ENCODE data around the gene POT1. TPM values are rescaled to one million over a fixed set of nuclear protein-coding genes. Genes with fewer than 3 reads are reported as not detected.

POT1 gene
- total RNA-seq, 1 donor = 14.5 TPM

DNA sequence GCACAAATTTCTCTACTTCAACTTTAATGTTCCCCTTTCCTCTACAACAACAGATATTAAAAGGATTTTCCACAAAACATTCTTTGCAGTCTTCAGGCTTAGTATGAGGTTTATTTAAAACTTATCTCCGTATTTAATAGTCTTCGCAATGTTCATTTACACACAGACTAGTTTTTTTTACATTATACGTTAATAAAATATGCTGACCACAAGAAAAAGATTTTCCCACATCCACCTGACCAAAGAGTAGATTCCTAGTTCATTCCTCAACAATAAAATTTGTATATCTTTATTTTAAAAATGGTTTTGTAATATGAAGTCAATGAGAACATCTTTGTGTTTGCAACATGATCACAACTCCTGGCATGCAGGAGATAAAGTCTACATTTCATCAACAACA is 42.4 kb downstream of the POT1 start:
- Histone ChIP-seq H3K27me3 (ENCODE audit: insufficient read depth, low read length) (no peaks in the 10 kb centered on the region), H3K4me1 (ENCODE audit: insufficient read depth, low read length) (no peaks in the 10 kb centered on the region), H3K9me3 (ENCODE audit: low read depth, low read length) (no peaks in the 10 kb centered on the region)

DNA sequence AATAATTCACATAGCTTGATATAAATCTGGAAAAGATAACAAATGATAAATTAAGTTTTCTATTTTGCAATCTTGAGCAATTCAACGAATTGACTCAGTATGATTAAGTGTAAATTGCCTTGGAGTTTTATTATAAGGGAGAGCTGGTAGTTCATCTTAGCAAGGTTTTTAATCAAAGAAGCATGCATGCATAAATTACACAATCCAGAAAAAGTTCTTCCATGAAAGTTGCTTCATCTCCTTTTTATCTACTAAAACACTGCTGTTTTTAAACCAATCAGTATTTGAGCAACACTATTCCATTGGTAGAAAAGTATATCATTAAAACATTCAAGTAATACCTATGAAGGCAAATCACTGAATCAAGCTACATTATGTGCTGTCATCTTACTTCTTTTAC is 47.6 kb downstream of the POT1 start:
- H3K4me1 ChIP-seq (ENCODE audit: insufficient read depth, low read length) = no peaks in the 10 kb centered on the region
- H3K4me3 ChIP-seq (ENCODE audit: low read length) = no peak overlapping the region

More for the DNA sequence above, 42.4 kb downstream of the POT1 start:
- no peak overlapping the region for H3K4me3 ChIP-seq (ENCODE audit: low read length)

DNA sequence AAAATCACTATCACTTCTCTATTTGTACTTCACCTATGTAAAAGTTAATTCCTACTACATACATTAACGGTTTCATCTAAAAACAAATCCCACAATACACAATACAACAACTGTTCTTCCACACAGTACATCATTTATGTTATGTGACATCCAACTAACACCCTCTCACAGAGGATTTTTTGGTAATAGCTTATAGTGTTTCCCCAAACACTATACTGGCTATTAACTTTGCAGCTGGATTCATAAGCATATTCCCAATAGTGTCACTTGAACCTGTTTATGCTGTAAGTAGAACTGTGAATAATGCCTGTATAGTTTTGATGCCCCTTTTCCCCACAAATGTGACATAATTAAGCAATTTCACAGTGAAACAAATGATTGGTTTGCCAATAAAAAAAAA is 49.9 kb downstream of the POT1 start:
- H3K9me3 ChIP-seq (ENCODE audit: low read depth, low read length) = no peaks in the 10 kb centered on the region
- H3K4me3 ChIP-seq (ENCODE audit: low read length) = no peak overlapping the region
- H3K27me3 ChIP-seq (ENCODE audit: insufficient read depth, low read length) = no peaks in the 10 kb centered on the region
- H3K4me1 ChIP-seq (ENCODE audit: insufficient read depth, low read length) = no peaks in the 10 kb centered on the region

More for the DNA sequence above, 47.6 kb downstream of the POT1 start:
- H3K27me3 ChIP-seq (ENCODE audit: insufficient read depth, low read length) = no peaks in the 10 kb centered on the region
- H3K9me3 ChIP-seq (ENCODE audit: low read depth, low read length) = no peaks in the 10 kb centered on the region

DNA sequence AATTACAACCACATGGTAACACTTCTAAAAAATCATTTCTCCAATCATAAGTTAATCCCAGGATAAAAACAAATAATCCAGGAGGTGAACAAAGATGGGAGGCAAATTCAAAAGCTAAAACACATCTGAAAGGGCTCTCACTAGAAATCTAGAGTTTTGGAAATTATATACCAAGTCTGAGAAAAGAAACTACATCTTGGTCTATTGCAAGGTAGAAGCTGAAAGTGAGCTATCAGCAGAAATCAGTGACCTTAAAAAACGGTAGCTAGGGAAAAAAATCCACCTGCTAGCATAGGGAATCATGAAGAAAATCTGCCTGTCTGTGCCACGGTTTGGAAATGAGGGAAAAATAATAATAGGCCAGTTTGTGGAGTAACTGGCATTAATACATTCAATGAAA is 50.5 kb downstream of the POT1 start:
- H3K4me3 ChIP-seq (ENCODE audit: low read length) = no peak overlapping the region
- H3K27me3 ChIP-seq (ENCODE audit: insufficient read depth, low read length) = no peaks in the 10 kb centered on the region
- H3K9me3 ChIP-seq (ENCODE audit: low read depth, low read length) = no peaks in the 10 kb centered on the region
- no peaks in the 10 kb centered on the region for H3K4me1 ChIP-seq (ENCODE audit: insufficient read depth, low read length)

DNA sequence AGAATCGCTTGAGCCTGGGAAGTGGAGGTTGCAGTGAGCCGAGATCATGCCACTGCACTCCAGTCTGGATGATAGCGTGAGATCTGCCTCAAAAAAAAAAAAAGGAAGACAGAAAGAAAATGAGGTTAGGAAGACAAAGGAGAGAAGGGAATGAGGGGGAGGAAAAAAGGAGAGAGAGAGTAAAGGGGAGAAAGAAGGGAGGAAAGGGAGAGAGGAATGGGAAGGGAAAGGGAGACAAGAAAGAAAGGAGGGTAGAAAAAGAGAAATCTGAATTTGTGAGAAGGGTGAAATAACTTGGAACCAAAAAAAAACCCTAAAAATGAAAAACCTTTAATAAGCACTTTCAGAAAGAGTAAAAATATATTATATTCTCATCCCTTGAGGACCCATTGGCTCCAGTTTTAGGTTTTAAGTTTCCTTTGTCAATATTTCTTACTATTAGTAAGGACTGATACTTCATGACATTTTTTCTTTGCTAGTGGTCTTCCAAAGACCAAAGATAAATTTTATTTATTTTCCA is 54.9 kb downstream of the POT1 start:
- H3K27me3 ChIP-seq (ENCODE audit: insufficient read depth, low read length) = no peaks in the 10 kb centered on the region
- H3K9me3 ChIP-seq (ENCODE audit: low read depth, low read length) = no peaks in the 10 kb centered on the region
- no peak overlapping the region for H3K4me3 ChIP-seq (ENCODE audit: low read length)
- no peaks in the 10 kb centered on the region for H3K4me1 ChIP-seq (ENCODE audit: insufficient read depth, low read length)

DNA sequence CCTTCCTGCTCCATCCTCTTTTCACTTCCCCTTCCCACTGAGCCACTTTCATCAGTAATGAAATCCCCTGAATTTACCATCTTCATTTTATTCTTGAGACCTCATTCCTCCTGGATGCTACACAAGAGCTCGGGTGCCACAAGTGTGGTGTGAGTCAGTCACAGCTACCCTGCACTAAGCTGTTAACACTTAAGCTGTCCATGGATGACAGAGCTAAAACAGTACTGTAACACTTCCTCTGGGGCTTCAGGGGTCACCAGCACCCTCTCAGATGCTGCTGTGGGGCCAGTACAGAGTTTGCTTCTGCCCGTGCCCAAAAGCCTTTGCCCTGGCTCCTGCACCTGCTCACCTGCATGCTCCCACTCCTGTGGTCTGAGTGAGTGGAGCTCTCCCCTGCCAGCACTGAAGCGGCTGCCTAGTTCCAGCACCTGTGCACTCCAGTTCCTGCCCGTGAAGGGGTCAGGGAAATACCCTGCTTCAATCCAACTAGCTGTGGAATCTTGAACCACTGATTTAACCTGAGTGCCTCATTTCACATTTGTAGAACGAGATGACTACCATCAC is 71.9 kb downstream of the POT1 start:
- no peak overlapping the region for H3K4me3 ChIP-seq (ENCODE audit: low read length)
- H3K9me3 ChIP-seq (ENCODE audit: low read depth, low read length) = no peaks in the 10 kb centered on the region
- no peaks in the 10 kb centered on the region for H3K27me3 ChIP-seq (ENCODE audit: insufficient read depth, low read length)
- H3K4me1 ChIP-seq (ENCODE audit: insufficient read depth, low read length) = no peaks in the 10 kb centered on the region

DNA sequence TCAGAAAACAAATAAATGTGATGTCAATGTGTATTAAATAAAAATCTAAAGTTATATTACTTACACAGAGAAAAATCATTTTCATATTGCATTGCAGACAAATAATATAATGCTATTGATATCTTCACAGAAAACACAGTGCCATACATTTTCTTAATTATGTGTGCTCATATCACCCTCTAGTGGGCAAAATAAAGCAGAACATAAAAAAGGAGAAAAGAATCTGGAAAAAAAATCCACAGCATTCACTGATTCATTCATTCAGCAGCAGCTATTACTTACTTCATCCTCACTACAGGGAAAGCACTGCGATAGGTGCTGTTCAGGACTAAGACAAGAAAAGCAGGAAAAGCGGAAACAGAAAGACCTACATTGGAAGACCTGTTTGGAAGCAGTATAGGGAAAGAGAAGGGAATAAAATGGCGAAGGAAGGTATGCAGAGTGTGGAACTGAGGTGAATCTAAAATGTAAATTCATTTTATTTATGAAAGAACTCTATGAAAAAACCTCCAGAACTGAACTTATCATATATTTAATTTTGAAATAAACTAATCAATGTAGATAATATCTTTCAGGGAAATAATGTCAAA is 73.2 kb downstream of the POT1 start:
- Histone ChIP-seq H3K4me1 (ENCODE audit: insufficient read depth, low read length) (no peaks in the 10 kb centered on the region), H3K9me3 (ENCODE audit: low read depth, low read length) (no peaks in the 10 kb centered on the region), H3K4me3 (ENCODE audit: low read length) (no peak overlapping the region), H3K27me3 (ENCODE audit: insufficient read depth, low read length) (no peaks in the 10 kb centered on the region)

DNA sequence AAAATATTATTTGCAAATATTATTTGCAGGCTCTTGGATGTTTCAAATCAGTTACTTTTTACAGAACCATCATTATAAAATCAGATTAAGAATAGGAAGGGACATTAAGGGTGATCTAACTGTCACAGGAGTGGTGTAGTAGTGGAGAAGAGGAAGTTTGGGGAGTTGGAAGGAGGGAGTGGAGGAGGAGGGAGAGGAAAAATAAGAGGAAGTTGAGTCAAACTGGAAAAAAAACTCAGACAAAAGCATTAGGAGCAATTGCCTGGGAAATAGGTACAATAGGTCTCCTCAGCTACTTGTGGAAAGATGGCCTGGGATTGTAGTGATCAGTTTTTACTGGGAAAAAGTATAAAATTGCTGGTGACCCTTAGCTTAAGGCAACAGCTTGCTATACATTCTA is 86.3 kb downstream of the POT1 start:
- H3K9me3 ChIP-seq (ENCODE audit: low read depth, low read length) = no peaks in the 10 kb centered on the region
- H3K4me3 ChIP-seq (ENCODE audit: low read length) = no peak overlapping the region

DNA sequence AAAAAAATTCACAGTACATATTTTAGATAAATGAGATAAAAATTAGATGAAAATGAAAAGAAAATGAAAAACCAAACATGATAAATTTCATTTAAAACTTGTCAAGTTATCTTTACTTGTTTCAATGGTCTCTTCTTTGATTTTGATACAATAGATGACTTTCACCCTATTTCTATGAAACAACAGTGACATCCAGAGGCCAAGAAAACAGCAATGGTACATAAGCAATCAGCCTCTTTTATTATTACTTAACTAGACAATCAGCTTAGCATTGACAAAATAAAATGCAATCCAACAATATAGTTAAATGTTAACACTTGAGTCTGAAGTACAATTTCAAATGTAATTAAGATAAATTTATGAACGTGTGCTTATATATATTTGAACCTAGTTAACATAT is 89.2 kb downstream of the POT1 start:
- no peak overlapping the region for H3K4me3 ChIP-seq (ENCODE audit: low read length)
- no peaks in the 10 kb centered on the region for H3K4me1 ChIP-seq (ENCODE audit: insufficient read depth, low read length)
- H3K9me3 ChIP-seq (ENCODE audit: low read depth, low read length) = no peaks in the 10 kb centered on the region
- no peaks in the 10 kb centered on the region for H3K27me3 ChIP-seq (ENCODE audit: insufficient read depth, low read length)

More for the DNA sequence above, 86.3 kb downstream of the POT1 start:
- Histone ChIP-seq H3K4me1 (ENCODE audit: insufficient read depth, low read length) (no peaks in the 10 kb centered on the region), H3K27me3 (ENCODE audit: insufficient read depth, low read length) (no peaks in the 10 kb centered on the region)

DNA sequence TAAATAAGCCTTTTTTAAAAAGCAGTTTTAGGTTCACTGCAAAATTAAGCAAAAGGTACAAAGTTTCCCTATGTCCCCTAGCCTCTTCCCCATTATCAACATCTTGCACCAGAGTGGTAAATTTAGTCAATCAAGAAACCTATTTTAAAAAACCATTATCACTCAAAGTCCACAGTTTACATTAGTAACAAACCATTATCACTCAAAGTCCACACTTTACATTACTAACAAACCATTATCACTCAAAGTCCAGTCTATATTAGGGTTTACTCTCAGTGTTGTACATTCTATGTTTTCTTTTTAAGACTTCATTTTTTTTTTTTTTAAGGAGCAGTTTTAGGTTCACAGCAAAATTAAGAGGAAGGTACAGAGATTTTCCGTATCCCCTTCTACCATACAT is 89.9 kb downstream of the POT1 start:
- no peaks in the 10 kb centered on the region for H3K9me3 ChIP-seq (ENCODE audit: low read depth, low read length)
- H3K4me3 ChIP-seq (ENCODE audit: low read length) = no peak overlapping the region
- no peaks in the 10 kb centered on the region for H3K27me3 ChIP-seq (ENCODE audit: insufficient read depth, low read length)
- H3K4me1 ChIP-seq (ENCODE audit: insufficient read depth, low read length) = no peaks in the 10 kb centered on the region

DNA sequence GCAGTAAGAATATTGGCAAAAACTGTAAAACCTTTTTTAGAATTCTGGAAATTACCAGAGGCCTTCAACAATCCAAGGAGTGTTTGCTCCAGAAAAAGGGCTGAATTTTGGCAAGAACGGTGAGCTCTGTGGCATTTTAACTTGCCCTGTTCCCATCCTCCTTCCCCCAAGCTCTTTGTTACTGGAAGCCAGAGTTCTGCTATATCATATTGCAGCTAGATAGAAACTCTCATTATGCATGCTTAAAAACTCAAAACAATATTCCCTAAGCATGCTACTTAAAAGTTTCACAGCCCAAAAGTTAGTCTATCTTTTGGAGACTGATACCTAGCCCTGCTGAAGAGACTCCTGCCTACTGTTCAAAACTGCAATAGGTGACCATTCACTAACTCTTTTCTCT is 93.5 kb downstream of the POT1 start:
- H3K9me3 ChIP-seq (ENCODE audit: low read depth, low read length) = no peaks in the 10 kb centered on the region
- no peaks in the 10 kb centered on the region for H3K4me1 ChIP-seq (ENCODE audit: insufficient read depth, low read length)
- H3K4me3 ChIP-seq (ENCODE audit: low read length) = no peak overlapping the region
- no peaks in the 10 kb centered on the region for H3K27me3 ChIP-seq (ENCODE audit: insufficient read depth, low read length)

DNA sequence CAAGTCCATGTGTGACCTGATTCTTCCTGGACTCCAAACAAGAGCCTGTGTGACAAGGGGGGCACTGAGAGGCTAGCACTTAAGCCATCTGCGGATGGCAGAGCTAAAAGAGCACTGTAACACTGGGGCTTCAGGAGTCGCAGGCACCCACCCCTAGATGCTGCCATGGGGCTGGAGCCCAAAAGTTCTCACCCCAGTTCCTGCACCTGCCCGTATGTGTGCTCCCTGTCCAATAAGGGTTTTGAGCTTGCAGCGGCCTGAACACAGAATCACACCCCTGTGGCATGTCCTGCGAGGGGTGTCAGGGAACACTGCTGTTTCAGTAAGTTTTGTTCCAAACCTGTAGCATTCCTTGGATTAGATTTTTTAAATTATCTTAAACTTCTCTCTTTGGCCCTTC is 110.8 kb downstream of the POT1 start:
- Histone ChIP-seq H3K4me3 (ENCODE audit: low read length) (no peak overlapping the region), H3K4me1 (ENCODE audit: insufficient read depth, low read length) (no peaks in the 10 kb centered on the region), H3K27me3 (ENCODE audit: insufficient read depth, low read length) (no peaks in the 10 kb centered on the region), H3K9me3 (ENCODE audit: low read depth, low read length) (no peaks in the 10 kb centered on the region)

DNA sequence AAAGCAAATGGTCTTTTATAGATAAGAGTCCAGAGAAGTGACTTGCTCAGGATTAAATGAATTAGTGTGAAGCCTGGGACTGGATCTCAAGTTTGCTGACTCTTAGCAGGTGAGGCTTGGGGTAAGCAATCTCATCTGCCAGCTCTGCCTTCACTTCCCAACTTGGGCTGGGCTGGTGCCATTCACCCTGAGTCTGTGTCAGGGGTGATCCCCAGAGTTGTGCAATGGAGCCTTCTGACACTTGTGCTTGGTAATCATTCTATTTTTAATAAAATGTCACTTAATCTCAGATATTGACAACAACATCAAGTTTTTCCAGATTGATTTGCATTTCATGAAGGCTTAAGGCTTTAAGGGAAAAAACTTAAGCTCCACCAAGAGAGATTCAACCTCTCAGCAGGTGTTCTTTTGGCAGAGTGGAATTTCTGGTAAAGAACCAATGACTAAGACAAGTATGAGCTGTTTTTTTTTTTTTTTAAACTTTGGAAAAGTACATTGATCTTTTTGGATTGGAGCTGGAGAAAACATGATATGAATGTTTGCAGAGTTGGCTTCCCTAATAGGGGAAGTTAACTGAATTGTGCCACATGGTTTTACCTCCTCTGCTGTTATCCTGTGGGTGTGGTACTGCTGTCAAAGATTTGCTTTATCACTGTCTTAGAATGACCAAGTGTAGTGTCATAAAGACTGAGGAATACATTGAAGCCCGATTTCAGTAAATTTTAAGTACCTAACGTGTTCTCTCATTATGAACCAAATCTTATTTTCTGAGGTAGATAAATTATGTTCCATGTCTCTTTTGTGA is 115.4 kb downstream of the POT1 start:
- peaks cover 2% of the 10 kb centered on the region for H3K27me3 ChIP-seq (ENCODE audit: insufficient read depth, low read length)
- no peaks in the 10 kb centered on the region for H3K4me1 ChIP-seq (ENCODE audit: insufficient read depth, low read length)
- no peaks in the 10 kb centered on the region for H3K9me3 ChIP-seq (ENCODE audit: low read depth, low read length)
- no peak overlapping the region for H3K4me3 ChIP-seq (ENCODE audit: low read length)

DNA sequence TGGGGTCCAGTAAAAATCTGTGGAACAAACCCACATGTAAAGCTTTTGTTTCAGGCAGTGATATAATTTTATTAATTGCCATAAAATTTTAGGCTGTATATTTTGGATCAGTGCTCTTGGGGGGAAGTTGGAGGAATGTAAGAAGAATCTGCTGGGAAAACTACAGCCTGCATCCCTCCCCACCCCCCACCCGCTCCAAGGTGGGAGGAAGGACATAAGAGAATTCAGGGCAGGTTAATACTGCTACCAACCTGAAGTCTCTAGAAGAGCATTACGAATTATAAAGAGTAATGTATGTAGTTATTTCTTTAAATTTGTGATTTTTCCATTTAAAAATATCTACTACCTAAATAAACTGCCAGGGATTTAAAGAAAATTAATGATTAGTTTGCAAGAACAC is 116.9 kb downstream of the POT1 start:
- no peaks in the 10 kb centered on the region for H3K9me3 ChIP-seq (ENCODE audit: low read depth, low read length)
- H3K27me3 ChIP-seq (ENCODE audit: insufficient read depth, low read length) = peaks cover 2% of the 10 kb centered on the region
- H3K4me3 ChIP-seq (ENCODE audit: low read length) = no peak overlapping the region
- H3K4me1 ChIP-seq (ENCODE audit: insufficient read depth, low read length) = no peaks in the 10 kb centered on the region

DNA sequence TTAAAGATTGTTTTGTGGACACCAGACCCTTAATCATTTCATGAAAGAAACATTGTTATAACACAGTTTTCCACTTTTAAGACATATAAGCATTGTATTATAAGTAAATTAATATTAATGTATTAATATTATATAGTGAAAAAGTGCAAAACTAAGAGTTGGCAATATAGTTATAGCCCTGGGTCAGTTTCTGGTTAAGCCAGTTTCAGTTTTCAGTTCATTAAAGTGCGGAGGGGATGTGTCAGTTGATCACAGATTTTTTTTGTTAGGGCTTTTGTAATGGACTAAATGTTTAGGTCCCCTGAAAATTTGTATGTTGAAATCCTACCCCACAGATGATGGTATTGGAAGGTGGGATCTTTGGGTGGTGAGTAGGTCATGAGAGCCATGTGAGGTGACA is 118.3 kb downstream of the POT1 start:
- no peaks in the 10 kb centered on the region for H3K4me1 ChIP-seq (ENCODE audit: insufficient read depth, low read length)
- H3K9me3 ChIP-seq (ENCODE audit: low read depth, low read length) = no peaks in the 10 kb centered on the region
- no peak overlapping the region for H3K4me3 ChIP-seq (ENCODE audit: low read length)
- peaks cover 2% of the 10 kb centered on the region for H3K27me3 ChIP-seq (ENCODE audit: insufficient read depth, low read length)

Data from mononuclear cell (primary cell).